ENCODE data around the gene CLEC11A.

GRCh38 chr19:50770888-50771287 lies 47.7 kb downstream of the CLEC11A start:
- TF ChIP-seq CTCF (IDR thresholded peaks at IDR 0.05) (no peak), POLR2AphosphoS5 (IDR thresholded peaks at IDR 0.05; ENCODE audit: low read depth, low read length) (no peak)

Data from Panc1 (cell line).